ENCODE data around the gene FBH1. TPM values are rescaled to one million over a fixed set of nuclear protein-coding genes. Genes with fewer than 3 reads are reported as not detected.
A peak's percentile ranks its signal among the peaks of the same experiment; 100 is the strongest.

Gene FBH1
- total and polyA plus RNA-seq, 9 of the 15 experiments (the other 6 are each of a cell fraction or from before 2014, with no cell fraction given) = 13.4 to 108 (median 77.8) TPM

- H3K36me3 ChIP-seq (ENCODE audit: control insufficient read depth, insufficient read depth, low read length) = peaks cover 17% of the 10 kb centered on the region; the same call in 2 of the 3 replicates
- FAIRE-seq = no peak
- WGBS (ENCODE audit: insufficient coverage, low coverage, missing lambda C conversion rate) = 82% methylated on average over 7 of the region's 10 CpGs
- ChIA-PET CTCF (ENCODE audit: low intra/inter-chr PET ratio) (no interaction called here), POLR2A (interaction anchor here (1.1 to 3.0 kb wide), 4 partner anchors 8 to 82 kb away, joined by 3 to 16 read pairs (median 5); no protein-coding TSS in a partner anchor)
- peaks cover 6 to 20% of the 10 kb centered on the region in 2 experiments; a peak in 4 of 5 replicates for H3K4me1 ChIP-seq (replicated peaks in 1 of 2; ENCODE audit: control insufficient read depth in 2 of 2, insufficient read depth in 2 of 2, low read length in 2 of 2)
- peaks cover 10% of the 10 kb centered on the region for H3K9me1 ChIP-seq (ENCODE audit: control insufficient read depth, insufficient read depth, low read length)
- no peaks in the 10 kb centered on the region for H3K27me3 ChIP-seq (ENCODE audit: control insufficient read depth in 2 of 2, insufficient read depth in 2 of 2, low read length in 2 of 2)
- no peaks in the 10 kb centered on the region for H4K20me1 ChIP-seq (replicated peaks; ENCODE audit: control insufficient read depth, insufficient read depth, low read length)
- BruUV-seq (replicated peaks) = no TSS peak
- in situ Hi-C loops (cut with MboI) (no loop called here), intact Hi-C loops (cut with micrococcal nuclease) (no loop called here)
- no peak overlapping the region for H3K4me3 ChIP-seq
- ATAC-seq = no peak
- no peak for DNase-seq (ENCODE audit: extremely low read depth in 1 of 4, low spot score in 3 of 4)
- H3K9me3 ChIP-seq (replicated peaks; ENCODE audit: control insufficient read depth, insufficient read depth, low read depth, low read length) = no peaks in the 10 kb centered on the region
- H2AFZ ChIP-seq (ENCODE audit: low read depth, low read length) = no peak overlapping the region
- H3K4me2 ChIP-seq (ENCODE audit: insufficient read depth, low read length) = no peak overlapping the region
- H3K9ac ChIP-seq (ENCODE audit: insufficient read depth in 1 of 2, low read depth in 2 of 2, low read length in 2 of 2) = 0 out of 4 replicates have a peak overlapping the region, but pooled peaks of 1 of the 2 experiments have one; percentile 15
- H3K79me2 ChIP-seq (ENCODE audit: control insufficient read depth, insufficient read depth, low read length) = no peaks in the 10 kb centered on the region
- no peak overlapping the region for H3K27ac ChIP-seq (ENCODE audit: extremely low read depth, low read depth, low read length)
- no peak for TF ChIP-seq ZNF197 (CRISPR knock-in tag; IDR thresholded peaks at IDR 0.05; ENCODE audit: low read depth)
- TF ChIP-seq MLX (CRISPR knock-in tag; conservative IDR thresholded peaks at IDR 0.05) = no peak
- TF ChIP-seq AFF1 (IDR thresholded peaks at IDR 0.05; ENCODE audit: low read depth in 1 of 2, partially characterized antibody in 2 of 2) = no peak
- TF ChIP-seq SAFB2 (IDR thresholded peaks at IDR 0.05; ENCODE audit: borderline replicate concordance, low read depth, low read length, severe bottlenecking) = no peak
- TF ChIP-seq KLF13 (tag; IDR thresholded peaks at IDR 0.05; ENCODE audit: borderline replicate concordance, low read depth) = no peak
- TF ChIP-seq HDAC8 (tag; IDR thresholded peaks at IDR 0.05) = no peak
- TF ChIP-seq RAD51 (IDR thresholded peaks at IDR 0.05; ENCODE audit: borderline replicate concordance, low read depth) = no peak
- no peak for TF ChIP-seq ZHX1 (conservative IDR thresholded peaks at IDR 0.05; ENCODE audit: low read length)
- TF ChIP-seq EHMT2 (IDR thresholded peaks at IDR 0.05) = no peak
- TF ChIP-seq HDGF (IDR thresholded peaks at IDR 0.05) = no peak
- TF ChIP-seq ZBTB9 (CRISPR knock-in tag; IDR thresholded peaks at IDR 0.05) = no peak
Measured at GRCh38 chr10:5959581-5960069, 69.6 kb downstream of the FBH1 start.

All from K562 (cell line).